ENCODE results near the gene SMIM1. TPM values are rescaled to one million over a fixed set of nuclear protein-coding genes. Genes with fewer than 3 reads are reported as not detected.

SMIM1 gene
- total RNA-seq, 1 donor from 2014 or later, result 1.6 TPM

DNA sequence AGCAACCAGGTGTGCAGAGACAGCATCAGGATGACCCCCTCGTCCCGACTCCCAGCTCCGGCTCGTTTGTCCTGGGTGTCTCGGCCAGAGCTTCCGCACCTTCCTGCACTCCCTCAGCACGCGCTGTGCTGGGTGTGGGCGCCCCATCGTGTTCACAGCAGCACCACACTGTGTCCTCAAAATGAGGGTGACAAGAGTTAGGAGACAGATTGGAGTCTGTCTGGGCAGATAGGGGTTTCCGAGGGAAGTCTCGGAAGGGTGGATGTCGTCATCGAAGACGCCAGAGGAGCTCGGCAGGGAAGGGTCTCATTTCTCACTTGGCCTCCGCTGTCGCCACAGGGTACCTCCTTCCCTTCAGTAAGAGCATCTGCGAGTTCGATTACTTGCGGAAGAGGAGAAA is 16.2 kb upstream of the SMIM1 start:
- no peak for DNase-seq (ENCODE audit: low read depth, low spot score)

DNA sequence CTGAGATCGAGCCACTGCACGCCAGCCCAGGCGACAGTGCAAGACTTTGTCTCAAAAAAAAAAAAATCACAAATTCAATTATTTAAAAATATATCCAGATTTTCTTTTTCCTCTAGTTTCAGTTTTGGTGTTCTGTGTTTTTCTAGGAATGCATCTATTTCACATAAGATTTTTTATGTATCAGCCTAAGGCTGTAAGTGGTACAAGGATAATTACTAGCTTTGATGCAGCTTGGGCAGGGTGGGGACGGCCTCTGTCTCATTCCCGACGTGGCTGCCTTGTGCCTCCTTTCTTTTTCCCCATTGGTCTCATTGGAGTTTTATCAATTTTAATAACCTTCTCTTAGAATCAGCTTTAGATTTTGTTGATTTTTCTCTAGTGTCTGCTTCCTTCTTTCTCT is 13.4 kb upstream of the SMIM1 start:
- no peak for DNase-seq (ENCODE audit: low read depth, low spot score)

DNA sequence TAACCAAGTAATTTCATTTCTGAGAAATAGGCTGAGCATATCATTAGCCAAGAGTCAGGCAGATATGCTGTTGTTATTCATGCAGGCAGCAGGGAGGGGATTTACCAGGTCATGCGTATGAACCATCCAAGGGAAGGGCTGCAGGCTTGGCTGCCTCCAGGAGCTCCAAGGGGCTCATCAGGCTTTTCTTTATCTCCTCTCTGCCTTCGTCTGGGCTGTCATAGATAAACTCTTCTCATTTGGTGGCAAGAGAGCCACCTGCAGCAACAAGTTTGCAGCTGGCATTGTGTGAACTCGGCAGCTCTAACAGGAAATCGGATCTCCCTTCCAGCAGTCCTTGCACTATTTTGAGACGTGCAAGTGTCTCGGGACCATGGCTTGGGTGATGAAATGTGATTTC is 12.8 kb upstream of the SMIM1 start:
- DNase-seq (ENCODE audit: low read depth, low spot score), result no peak

DNA sequence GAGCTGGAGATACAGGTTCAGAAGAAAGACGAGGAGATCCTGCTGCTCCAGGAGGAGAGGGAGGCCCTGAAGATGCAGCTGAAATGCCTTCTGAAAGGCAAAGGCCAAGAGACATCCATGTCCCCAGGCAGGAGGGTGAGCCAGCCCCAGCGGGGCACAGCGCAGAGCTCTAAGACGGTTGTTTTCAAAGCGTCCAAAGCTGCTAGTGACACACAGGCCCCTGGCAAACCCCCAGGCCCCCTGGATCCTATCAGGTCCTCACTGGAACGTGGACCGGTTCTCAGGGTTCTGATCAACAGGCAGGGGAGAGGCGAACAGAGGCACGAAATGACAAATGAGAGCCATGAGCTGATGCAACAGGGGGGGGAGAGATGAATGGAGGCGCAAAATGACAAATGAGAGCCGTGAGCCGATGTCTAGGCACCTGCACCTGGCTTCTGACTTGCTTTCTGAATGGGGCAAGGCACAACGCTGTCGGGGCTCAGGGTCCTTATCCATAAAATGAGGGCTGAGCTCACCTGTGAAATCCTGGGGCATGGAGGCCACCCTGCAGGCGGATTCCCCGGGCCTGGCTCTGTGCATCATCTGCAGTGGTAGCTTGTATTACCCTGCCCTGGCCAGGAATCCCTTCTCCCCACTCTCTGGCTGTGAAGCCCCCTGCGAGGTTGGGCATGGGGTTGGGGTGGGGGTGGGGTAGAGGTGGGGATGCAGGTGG is 11.1 kb upstream of the SMIM1 start:
- DNase-seq (ENCODE audit: low read depth, low spot score), result no peak

DNA sequence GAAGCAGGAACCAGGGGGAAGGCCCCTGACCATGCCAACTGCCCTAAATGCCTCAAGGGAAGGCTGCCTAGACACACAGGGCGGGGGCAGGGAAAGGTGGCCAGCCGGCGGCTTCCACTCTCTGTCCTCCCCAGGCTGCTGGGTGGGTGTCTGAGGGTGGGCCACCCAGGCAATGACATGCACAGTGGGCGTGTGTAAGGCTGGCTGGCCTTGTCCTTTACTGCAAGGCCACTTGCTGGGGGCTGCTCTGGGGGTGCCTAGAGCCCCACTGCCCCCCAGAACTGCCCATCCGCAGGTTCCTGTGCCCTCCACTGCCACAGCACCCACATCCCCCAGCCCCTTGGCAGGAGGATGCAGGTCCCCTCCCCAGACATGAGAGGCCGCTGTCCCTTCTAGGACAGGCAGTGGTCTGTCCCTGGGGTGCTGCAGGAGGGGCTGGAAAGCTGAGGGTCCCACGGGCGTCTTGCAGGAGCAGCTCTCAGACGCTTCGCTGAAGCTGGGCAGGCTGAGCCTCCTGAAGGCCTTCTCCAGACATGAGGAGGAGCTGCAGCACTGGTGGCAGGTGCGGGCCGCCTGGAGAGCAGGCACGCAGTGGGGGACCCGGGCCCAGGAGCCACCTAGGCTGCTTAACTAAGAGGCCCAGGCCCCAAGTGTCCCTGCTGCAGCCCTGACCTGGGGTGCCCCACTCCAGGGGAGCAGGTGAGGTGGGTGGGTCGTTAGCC is 10.2 kb upstream of the SMIM1 start:
- no peak for DNase-seq (ENCODE audit: low read depth, low spot score)

DNA sequence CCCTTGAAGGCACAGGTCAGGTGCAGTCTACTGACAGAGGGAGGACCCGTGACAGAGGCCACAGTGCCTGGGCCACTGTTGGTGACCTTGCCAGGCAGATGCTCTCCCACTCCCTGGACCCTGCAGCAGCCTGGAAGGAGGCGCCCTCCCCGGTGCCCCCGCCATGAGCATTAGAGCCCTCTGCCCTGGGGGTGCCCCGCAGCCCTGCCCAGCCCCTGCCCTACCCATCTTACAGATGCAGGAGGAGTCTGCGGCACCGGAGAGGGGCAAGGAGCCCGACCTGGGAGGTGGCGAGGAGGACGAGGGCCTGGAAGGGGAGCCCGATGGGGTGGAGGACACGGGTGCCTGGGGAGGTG is 9.7 kb upstream of the SMIM1 start:
- no peak for DNase-seq (ENCODE audit: low read depth, low spot score)

DNA sequence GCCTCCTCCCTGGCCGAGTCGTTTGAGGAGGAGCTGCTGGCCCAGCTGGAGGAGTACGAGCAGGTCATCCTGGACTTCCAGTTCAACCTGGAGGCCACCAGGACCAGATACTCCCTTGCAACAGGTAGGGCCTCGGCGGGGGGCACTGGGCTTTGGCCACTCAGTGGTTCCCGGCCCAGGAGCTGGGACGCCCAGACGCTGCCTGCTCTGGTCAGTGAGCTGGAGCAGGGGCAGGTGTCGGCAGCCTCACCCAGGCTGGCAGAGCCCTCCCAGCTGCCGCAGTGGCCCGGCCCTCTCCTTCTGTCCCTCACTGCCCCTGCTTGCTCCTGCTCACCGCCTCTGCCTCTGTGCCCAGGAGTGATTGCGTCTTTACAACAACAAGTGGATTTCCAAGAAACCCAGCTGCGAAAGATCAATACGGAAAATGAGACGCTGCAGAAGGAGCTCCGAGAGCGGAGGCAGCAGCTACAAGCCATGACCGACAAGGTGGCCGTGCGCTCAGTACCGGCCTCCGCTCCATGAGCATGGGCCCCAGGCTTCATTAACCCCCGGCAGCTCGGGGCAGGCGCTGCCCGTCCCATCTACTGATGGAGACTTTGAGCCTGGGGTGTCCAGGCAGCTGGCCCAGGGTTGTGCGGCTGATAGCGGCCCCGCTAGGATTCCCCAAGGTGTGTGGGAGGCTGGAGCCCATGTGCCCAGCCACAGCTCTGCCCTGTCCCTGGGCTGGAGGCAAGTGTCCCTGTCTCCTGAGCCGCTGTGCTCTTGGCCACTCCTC is 9.0 kb upstream of the SMIM1 start:
- DNase-seq (ENCODE audit: low read depth, low spot score), result no peak

DNA sequence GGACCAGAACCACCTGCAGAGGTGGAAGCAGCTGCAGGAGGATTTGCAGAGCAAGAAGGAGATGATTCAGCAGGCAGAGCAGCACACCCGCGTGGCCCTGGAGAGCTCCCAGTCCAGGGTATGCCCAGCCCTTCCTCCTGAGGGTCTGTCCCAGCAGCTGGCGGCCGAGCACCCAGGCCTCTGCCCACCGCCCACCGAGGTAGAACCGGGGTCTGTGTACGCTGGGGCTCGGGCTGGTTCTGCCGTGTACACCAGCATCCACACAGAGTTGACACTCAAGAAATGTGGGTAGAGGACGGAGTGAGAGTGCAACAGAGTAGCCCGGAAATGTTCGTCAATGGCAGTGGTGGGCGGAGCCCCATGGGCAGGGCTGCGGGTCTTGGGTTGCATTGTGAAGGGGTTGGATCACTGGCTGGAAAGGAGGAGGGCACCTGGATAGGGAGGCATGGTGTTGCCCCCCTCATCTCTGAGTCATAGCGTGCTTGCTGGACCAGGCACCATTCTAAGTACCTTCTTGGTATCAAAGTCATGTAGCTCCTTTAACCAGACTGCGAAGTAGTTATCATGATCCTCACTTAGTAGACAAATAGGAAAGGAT is 5.1 kb upstream of the SMIM1 start:
- DNase-seq (ENCODE audit: low read depth, low spot score), result no peak

DNA sequence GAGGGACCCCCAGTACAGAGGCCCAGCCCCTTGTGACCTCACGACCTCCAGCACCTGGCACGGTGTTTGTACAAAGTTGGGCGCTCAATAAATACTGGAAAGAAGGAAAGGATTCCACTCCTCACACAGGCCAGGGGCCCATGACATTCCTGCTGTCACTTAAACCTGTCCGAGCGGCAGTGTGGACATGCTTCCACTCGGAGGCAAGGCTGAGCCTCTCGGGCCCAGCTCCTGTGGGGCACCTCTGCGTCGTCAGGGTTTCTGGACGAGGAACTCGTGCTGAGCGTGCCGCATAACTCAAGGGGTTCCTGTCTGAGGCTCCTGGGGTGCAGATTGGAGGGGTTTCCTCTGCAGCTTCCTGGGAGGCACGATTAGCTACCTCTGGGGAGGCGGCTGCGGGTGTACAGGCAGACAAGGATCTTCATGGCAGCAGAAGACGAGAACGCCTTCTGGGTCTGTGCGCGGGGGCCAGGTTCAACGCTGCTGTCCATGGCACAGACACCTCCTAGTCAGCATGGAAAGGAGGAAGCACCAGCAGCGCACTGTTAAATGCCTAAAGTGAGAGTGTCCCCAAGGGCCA is 3.6 kb upstream of the SMIM1 start:
- no peak for DNase-seq (ENCODE audit: low read depth, low spot score)

DNA sequence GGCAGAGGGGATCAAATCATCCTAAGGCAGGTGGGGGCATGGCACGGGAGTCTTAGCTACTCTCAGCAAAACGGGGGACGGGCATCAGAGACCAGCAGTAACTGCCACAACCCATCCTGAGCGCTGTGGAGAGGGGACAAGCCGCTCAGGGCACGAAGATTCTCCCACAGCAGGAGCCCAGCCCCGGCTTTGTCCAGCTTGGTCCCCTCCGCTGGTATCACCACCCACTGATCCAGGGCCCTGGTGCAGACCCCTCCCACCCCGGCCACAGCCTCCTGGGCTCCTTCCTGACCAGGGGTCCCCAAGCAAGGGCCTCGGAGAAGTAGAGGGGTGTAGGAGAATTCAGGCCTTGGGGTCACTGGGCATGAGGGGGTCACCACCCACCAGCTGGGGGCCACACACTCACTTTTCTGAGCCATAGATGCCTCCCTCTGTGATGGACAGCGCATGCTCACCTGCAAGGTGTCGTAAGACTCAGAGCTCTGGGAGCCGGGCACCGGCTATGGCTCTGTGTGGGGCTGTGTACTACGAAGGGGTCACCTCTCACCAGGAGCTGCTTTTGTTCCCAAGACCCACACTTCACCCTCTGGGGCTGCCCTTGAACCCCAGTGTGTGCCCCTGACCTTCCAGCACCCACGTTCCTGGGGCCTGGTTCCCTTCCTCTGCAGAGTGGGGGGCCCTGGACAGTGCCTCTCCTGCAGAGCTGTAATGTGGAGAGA is 2.3 kb upstream of the SMIM1 start:
- DNase-seq (ENCODE audit: low read depth, low spot score), result no peak

DNA sequence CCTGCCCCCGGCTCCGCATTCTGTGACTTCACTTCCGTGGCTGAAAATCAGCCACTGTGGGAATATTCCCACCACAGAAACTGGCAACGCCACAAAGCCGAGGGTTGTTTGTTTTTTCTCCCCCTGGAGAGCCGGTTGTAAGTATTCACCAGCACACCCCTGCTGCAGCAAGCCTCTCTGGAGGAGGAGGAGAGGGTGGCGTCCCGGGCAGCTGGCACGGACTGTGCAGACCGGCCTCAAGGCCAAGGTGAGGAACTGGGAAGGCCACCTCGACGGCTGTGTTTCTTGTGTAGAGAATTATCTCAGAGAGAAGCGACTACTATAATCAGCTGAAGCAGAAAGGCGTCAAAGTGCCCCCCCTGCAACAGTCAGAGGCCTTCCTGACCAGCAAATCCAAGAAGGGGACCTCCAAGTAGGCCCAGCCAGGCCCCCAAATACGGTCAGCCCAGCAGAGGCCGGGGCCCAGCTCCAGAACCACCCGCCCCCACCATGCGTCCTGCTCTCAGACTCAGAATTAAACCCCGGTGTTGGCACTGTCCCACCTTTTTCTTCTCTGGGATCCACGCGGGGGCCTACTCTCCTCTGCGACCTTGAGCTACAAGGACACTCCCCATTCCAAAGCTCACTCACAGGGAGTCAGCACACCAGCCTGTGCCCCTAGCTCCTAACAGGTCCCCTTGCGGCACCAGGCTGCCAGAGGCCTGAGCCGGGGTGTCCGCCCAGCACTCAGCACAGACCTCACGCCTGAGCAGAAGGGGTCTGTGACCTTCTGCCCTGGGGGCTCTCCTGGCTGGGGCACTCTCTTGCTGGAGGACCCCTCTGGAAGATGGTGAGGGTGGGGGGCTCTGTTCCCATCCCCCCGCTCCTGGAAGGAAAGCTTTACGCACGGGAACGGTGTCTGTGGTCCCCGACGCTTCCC is 1.2 kb upstream of the SMIM1 start:
- no peak for DNase-seq (ENCODE audit: low read depth, low spot score)

DNA sequence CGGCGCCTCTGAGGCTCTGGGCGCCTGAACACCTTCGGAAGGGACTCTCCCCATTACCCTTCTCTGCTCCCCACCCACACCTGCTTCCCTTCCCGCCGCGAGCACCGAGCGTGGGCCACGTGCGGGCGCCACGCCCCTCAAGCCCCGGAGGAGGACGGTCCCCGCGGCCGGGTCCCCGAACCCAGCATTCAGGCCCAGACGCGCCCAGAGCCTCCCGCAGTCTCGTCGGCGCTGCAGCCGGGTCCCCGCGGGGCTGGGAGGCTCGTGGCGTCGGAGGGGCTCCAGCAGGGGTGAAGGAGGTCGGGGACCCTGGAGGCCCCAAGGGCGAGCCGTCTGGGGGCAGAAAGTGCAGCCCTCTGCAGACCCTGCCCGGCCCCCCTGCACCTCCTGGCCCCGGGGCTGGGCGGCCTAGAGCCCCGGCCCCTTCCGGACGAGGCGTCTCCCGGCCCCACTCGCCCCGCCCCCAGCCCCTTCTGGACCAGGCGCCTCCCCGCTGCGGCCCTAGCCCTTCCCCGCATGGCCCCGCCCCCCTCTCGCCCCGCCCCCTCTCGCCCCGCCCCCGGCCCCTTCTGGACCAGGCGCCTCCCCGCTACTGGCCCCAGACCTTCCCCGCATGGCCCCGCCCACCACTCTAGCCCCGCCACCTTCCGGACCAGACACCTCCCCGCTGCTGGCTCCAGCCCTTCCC is 378 bp upstream of the SMIM1 start:
- no peak for DNase-seq (ENCODE audit: low read depth, low spot score)

DNA sequence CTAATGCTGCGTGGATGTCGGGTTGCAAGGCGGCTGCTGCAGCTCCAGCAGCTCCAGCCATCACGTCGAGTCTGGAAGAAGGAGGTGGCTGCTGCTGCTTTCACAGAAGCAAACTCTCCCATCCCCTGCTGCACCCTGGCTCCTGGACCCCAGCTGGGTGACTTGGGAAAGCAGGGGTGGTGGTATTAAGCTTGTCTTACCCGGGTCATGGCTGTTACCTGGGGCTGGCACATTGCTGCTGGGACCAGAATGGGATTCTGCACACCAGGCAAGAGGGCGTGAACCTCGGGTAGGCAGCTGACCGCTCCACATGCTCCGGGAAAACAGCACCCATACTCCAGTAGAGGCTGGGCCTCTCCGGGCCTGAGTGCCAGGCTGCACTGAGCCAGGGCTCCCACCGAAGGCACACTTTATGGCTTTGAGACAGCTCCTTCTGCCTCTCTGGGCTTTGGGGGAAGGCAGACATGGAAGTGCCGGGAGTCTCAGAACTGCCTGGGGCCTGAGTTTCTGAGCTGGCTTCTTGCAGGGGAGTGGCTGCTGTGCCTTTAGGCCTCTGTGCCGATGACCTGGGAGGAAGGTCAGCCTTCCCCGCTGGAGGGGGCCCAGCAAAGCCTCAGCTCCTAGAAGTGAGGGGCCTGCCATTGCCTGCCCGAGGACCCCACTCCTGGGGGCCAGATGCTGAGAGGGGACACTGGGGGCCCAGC is 1.2 kb downstream of the SMIM1 start:
- DNase-seq (ENCODE audit: low read depth, low spot score), result no peak

DNA sequence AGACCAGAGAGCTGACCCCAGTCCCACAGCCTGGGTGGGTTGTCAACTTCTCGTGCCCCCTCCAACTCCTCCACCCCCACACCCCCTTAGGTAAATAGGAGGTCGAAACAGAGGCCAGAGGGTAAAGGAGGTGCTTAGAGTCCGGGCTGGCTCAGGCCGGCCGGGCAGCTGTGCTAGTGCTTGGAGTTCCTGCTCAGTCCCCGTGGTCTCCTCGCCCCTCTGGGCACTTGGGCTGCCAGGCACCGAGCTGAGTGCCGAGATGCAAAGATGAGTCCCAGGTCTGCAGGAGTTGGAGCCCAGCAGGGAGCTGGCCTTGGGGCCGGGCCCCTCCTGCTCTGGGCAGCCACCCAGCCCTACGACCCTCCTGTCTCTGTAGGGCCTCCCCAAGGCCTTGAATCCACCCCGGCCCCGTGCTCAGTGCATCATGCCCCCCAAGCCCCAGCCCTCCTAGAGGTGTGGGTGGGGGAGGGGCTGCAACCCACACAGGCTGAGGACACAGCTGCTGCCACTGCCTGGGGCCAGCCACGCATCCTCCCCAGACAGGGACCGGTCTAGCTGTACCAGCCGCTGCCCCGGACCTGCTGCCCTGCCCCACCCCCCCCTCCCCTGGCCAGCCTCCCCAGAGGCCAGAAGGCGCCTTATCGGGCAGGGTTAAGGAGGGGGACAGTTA is 1.9 kb downstream of the SMIM1 start:
- no peak for DNase-seq (ENCODE audit: low read depth, low spot score)

DNA sequence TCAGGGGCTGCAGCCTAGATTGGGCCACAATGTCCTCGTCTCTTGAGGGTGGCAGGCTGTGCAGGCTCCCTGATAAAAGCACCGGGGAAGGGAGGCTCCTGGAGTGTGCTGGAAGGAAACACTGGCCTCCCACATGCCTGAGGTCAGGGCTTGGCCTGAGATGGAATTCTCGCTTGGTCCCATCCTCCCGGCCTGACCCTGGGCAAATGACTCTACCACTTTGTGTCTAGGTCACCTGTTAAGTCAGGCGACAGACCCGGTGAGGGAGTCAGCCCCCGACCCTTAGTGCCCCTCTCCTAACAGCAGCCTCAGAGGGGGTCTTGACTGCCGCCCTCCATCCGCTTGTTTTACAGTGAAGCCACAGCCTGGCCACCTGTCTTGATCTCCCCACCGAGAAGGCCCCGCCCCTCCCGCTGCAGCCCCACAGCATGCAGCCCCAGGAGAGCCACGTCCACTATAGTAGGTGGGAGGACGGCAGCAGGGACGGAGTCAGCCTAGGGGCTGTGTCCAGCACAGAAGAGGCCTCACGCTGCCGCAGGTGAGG is 2.5 kb downstream of the SMIM1 start:
- DNase-seq (ENCODE audit: low read depth, low spot score), result no peak

DNA sequence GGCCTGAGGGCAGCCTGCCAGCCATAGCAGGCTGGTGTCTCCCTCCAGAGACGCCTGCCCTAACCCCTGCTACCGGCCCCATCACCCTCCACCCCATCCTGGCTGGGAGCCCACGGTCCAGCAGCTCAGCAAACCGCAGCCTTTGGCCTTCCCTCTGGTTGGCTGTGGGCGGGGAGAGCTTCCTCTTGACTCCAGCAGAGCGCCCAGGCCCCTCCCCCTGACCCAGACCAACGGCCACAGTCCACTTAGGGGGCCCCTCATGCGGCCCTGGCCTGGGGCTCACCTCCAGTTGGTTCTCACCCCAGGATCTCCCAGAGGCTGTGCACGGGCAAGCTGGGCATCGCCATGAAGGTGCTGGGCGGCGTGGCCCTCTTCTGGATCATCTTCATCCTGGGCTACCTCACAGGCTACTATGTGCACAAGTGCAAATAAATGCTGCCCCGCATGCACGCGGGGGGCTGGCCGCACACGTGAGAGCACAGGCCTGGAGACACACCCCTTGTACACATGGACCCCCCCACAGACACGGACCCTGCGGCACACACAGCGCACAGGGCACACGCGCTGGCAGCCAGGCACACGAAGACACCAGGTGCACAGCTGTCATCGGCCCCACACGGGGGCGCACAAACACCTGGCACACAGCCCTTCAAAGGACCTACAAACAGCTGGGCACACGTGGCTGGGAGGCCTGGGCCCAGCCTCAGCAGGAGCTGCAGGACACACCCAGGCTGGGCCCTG is 3.1 kb downstream of the SMIM1 start:
- no peak for DNase-seq (ENCODE audit: low read depth, low spot score)

DNA sequence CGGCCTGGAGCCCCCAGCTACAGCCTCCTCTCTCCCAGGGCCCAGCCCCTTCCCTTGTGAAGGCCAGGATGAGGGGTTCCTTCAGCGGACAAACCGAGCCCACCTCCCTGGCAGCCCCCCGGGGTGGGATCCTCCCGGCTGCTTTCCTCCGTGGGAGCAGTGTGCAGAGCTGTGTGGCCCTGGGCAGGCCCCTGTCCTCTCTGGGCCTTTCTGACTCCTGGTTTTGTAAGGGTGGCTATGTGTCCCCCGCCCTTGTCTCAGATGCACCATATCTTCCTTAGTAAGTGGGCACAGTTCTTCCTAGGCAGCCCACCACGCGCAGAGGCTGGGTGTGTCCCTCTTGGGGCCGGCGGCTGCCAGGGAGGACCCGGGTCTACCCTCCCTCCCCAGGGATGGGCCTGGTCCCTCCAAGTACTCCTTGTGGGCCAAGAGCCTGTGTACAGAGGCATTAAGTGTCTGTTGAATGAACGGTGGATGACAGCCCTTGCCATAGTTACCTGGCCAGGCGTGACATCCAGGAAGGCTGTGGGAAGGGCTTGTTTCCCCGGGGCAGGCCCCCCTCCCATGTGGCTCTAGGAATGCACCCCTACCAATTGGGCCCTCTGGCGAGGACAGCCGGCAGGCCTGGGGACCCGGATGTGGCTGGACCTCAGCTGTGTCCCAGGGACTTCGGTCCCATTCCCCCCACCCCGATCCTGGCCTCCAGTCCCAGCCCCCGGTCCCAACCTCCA is 3.8 kb downstream of the SMIM1 start:
- DNase-seq (ENCODE audit: low read depth, low spot score), result no peak

All from pulmonary artery endothelial cell (primary cell).